ENCODE data around the gene CYP8B1. TPM values are rescaled to one million over a fixed set of nuclear protein-coding genes. Genes with fewer than 3 reads are reported as not detected.

The CYP8B1 gene, protein sequence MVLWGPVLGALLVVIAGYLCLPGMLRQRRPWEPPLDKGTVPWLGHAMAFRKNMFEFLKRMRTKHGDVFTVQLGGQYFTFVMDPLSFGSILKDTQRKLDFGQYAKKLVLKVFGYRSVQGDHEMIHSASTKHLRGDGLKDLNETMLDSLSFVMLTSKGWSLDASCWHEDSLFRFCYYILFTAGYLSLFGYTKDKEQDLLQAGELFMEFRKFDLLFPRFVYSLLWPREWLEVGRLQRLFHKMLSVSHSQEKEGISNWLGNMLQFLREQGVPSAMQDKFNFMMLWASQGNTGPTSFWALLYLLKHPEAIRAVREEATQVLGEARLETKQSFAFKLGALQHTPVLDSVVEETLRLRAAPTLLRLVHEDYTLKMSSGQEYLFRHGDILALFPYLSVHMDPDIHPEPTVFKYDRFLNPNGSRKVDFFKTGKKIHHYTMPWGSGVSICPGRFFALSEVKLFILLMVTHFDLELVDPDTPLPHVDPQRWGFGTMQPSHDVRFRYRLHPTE
- not detected for total RNA-seq

DNA sequence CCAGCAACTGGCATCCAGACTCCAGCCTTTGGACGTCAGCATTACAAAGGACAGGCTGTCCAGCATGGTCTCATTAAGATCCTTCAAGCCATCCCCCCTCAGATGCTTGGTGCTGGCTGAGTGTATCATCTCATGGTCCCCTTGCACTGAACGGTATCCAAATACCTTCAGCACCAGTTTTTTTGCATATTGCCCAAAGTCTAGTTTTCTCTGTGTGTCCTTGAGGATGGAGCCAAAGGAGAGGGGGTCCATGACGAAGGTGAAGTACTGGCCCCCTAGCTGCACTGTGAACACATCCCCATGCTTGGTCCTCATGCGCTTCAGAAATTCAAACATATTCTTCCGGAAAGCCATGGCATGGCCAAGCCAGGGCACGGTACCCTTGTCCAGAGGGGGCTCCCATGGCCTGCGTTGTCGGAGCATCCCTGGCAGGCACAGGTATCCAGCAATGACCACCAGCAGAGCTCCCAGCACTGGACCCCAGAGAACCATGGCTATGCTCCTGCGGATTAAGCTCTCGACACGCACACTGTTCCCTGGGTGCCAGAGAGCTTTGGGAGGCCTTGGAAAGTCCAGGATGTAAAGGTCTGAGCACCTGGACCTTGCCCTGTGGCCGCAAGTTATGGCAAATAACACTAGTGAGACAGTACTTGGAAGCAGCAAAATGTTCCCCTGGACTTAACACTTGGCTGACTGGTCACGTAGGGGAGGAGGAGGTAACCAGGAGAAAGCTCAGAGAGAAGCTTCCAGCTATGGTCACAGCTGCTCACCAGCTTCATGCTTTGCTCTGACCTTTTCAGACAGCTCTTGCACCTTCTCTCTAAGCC is at the start of gene CYP8B1:
TSS of gene CYP8B1 (minus strand) at position 555 of the 827 bp plus-strand sequence. CDS start at position 492, 63 bp downstream.
- Mint-ChIP-seq H3K9me3 (no peaks in the 10 kb centered on the region), H3K4me1 (peaks cover 3% of the 10 kb centered on the region), H3K36me3 (no peaks in the 10 kb centered on the region), H3K27ac (no peak within 1 kb of the TSS), H3K27me3 (no peaks in the 10 kb centered on the region), H3K4me3 (no peak within 1 kb of the TSS)
- DNase-seq: no peak

GRCh38 chr3:42923606-42924005 is 47.9 kb upstream of the CYP8B1 start:
- Mint-ChIP-seq H3K36me3 (peaks cover 4% of the 10 kb centered on the region), H3K27ac (no peak overlapping the region), H3K27me3 (no peaks in the 10 kb centered on the region), H3K9me3 (peaks cover 8% of the 10 kb centered on the region), H3K4me1 (peaks cover 10% of the 10 kb centered on the region), H3K4me3 (no peak overlapping the region)
- DNase-seq: no peak

GRCh38 chr3:42914771-42915515 is 39.3 kb upstream of the CYP8B1 start:
- Mint-ChIP-seq H3K27me3 (no peaks in the 10 kb centered on the region), H3K9me3 (peaks cover 55% of the 10 kb centered on the region), H3K4me3 (no peak overlapping the region), H3K27ac (no peak overlapping the region), H3K36me3 (peaks cover 55% of the 10 kb centered on the region), H3K4me1 (no peaks in the 10 kb centered on the region)
- DNase-seq: no peak

DNA sequence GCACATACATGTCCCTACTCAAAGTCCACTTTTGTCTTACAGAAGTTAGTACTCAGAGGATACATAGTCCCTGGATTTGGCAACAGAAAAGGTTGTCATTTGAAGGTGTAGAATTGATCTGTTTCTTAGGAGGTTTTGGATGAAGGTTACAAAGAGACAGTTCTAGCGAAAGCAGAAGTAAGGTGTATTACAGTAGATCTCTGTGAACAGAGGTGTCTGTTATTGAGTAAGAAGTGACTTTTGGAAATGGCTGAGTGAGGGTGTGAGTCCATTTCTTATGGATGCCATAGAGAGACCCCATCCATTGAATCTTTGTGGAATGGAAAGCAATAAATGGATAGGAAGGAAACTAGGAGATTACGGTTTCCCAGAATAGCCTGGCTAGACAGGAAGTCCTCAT is 35.9 kb upstream of the CYP8B1 start:
- DNase-seq: no peak
- H3K36me3 Mint-ChIP-seq: peaks cover 65% of the 10 kb centered on the region
- no peak overlapping the region for H3K4me3 Mint-ChIP-seq
- H3K9me3 Mint-ChIP-seq: peaks cover 48% of the 10 kb centered on the region
- peaks cover 11% of the 10 kb centered on the region for H3K4me1 Mint-ChIP-seq
- H3K27me3 Mint-ChIP-seq: peaks cover 4% of the 10 kb centered on the region
- no peak overlapping the region for H3K27ac Mint-ChIP-seq

- H3K36me3 Mint-ChIP-seq: peaks cover 53% of the 10 kb centered on the region
- H3K4me3 Mint-ChIP-seq: no peak overlapping the region
- DNase-seq: no peak
- H3K27ac Mint-ChIP-seq: peak overlapping the region; percentile 4
- peaks cover 17% of the 10 kb centered on the region for H3K4me1 Mint-ChIP-seq
- peaks cover 27% of the 10 kb centered on the region for H3K9me3 Mint-ChIP-seq
- peaks cover 18% of the 10 kb centered on the region for H3K27me3 Mint-ChIP-seq
Observed at GRCh38 chr3:42908675-42909074, 33.0 kb upstream of the CYP8B1 start.

DNA sequence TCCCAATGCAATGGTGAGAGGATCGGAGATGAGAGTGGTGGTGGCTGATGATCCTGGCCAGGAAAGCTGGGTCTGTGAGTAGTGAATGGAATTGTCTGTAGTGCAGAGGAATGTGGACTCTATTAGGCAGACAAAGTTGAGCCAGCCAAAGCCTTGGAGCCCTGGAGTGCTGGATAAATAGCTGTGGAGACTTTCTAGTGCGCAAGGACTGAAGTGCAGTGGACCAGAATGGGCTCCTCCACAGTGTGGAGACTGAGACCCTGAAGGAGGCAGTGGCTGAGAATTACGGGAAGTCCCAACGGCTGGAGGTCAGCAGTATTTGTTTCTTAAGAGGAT is 31.1 kb upstream of the CYP8B1 start:
- H3K27ac Mint-ChIP-seq: no peak overlapping the region
- H3K4me3 Mint-ChIP-seq: peak overlapping the region; percentile 63
- H3K9me3 Mint-ChIP-seq: peaks cover 19% of the 10 kb centered on the region
- peaks cover 17% of the 10 kb centered on the region for H3K4me1 Mint-ChIP-seq
- no peak for DNase-seq
- H3K27me3 Mint-ChIP-seq: peaks cover 18% of the 10 kb centered on the region
- peaks cover 41% of the 10 kb centered on the region for H3K36me3 Mint-ChIP-seq

GRCh38 chr3:42906070-42906847 is 30.6 kb upstream of the CYP8B1 start, which contains the start of gene ZNF662:
Gene ZNF662, plus strand, starts transcription at chr3:42906142. Its CDS starts 1,973 bp downstream, at chr3:42908115.
- peak within 1 kb of the TSS; percentile 63 for H3K4me3 Mint-ChIP-seq
- H3K9me3 Mint-ChIP-seq: peaks cover 13% of the 10 kb centered on the region
- H3K36me3 Mint-ChIP-seq: peaks cover 36% of the 10 kb centered on the region
- peaks cover 17% of the 10 kb centered on the region for H3K4me1 Mint-ChIP-seq
- peak within 1 kb of the TSS; percentile 55 for H3K27ac Mint-ChIP-seq
- peak; percentile 45 for DNase-seq
- peaks cover 18% of the 10 kb centered on the region for H3K27me3 Mint-ChIP-seq

- DNase-seq: no peak
- H3K4me3 Mint-ChIP-seq: peak overlapping the region; percentile 63
- peaks cover 18% of the 10 kb centered on the region for H3K27me3 Mint-ChIP-seq
- H3K36me3 Mint-ChIP-seq: peaks cover 30% of the 10 kb centered on the region
- H3K4me1 Mint-ChIP-seq: peaks cover 17% of the 10 kb centered on the region
- H3K9me3 Mint-ChIP-seq: peaks cover 13% of the 10 kb centered on the region
- H3K27ac Mint-ChIP-seq: peak overlapping the region; percentile 55
Observed at GRCh38 chr3:42905740-42906069, 30.0 kb upstream of the CYP8B1 start.

DNA sequence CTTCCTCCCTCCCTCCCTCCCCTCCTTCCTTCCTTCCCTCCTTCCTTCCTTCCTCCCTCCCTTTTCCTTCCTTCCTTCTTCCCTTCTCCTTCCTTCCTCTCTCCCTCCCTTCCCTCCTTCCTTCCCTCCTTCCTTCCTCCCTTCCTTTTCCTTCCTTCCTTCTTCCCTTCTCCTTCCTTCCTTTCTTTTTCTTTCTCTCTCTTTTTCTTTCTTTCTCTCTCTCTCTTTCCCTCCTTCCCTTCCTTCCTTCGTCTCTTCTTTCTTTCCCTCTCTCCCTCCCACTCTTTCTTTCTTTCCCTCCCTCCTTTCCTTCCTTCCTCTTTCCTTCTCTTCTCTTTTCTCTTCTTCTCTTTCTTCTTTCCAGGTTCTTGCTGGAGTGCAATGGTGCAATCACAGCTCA is 28.4 kb upstream of the CYP8B1 start:
- Mint-ChIP-seq H3K27ac (no peak overlapping the region), H3K27me3 (peaks cover 18% of the 10 kb centered on the region), H3K4me1 (peaks cover 17% of the 10 kb centered on the region), H3K36me3 (peaks cover 19% of the 10 kb centered on the region), H3K4me3 (no peak overlapping the region), H3K9me3 (peaks cover 7% of the 10 kb centered on the region)
- no peak for DNase-seq

- Mint-ChIP-seq H3K4me1 (peaks cover 13% of the 10 kb centered on the region), H3K27ac (no peak overlapping the region), H3K9me3 (peaks cover 4% of the 10 kb centered on the region), H3K4me3 (no peak overlapping the region), H3K27me3 (peaks cover 18% of the 10 kb centered on the region), H3K36me3 (peaks cover 10% of the 10 kb centered on the region)
- DNase-seq: no peak
Observed at GRCh38 chr3:42902257-42902656, 26.6 kb upstream of the CYP8B1 start.

- H3K4me3 Mint-ChIP-seq: no peak overlapping the region
- no peak overlapping the region for H3K27ac Mint-ChIP-seq
- DNase-seq: no peak
- H3K4me1 Mint-ChIP-seq: peaks cover 4% of the 10 kb centered on the region
- H3K9me3 Mint-ChIP-seq: peaks cover 4% of the 10 kb centered on the region
- peaks cover 14% of the 10 kb centered on the region for H3K27me3 Mint-ChIP-seq
- peaks cover 8% of the 10 kb centered on the region for H3K36me3 Mint-ChIP-seq
Observed at GRCh38 chr3:42901073-42901415, 25.4 kb upstream of the CYP8B1 start.

DNA sequence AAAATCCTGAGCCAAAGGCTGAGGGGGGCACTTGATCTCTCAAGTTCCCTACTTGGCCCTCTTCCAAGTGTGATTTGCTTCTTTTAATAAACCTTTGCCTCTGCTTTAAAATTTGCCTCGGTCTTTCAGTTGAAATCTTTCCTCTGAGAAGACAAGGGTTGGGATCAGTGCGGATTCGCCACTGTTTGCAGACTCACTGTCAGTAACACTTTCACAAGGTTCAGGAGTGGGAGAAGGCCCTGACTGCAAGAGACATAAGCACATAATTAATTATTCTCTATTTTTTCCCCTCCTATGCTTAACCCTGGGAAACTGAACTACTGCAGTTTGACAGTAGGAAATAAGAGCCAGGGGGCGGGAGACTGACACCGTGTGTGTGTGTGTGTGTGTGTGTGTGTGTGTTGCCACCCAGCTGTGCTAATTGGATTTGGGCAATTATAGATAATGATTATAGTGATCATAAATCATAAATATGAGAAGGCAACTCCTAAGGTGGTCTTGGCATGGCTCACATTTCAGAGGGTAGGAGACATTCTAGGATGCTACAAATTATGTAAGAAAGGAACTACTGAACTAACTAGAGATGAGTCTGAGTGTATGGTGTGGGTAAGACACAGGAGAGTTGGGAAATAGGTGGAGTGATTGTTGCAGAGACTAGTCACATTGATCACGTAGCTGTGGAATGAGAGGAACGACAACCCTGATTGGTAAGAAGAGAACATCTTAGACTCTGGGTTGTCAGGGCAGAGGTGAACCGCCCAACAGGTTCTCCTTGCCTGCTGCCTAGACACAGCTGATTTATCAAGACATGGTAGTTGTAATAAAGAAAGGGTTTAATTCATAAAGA is 24.8 kb upstream of the CYP8B1 start:
- peaks cover 10% of the 10 kb centered on the region for H3K27me3 Mint-ChIP-seq
- no peak overlapping the region for H3K4me3 Mint-ChIP-seq
- H3K36me3 Mint-ChIP-seq: peaks cover 5% of the 10 kb centered on the region
- peaks cover 4% of the 10 kb centered on the region for H3K9me3 Mint-ChIP-seq
- H3K27ac Mint-ChIP-seq: no peak overlapping the region
- DNase-seq: no peak
- peaks cover 1% of the 10 kb centered on the region for H3K4me1 Mint-ChIP-seq

DNA sequence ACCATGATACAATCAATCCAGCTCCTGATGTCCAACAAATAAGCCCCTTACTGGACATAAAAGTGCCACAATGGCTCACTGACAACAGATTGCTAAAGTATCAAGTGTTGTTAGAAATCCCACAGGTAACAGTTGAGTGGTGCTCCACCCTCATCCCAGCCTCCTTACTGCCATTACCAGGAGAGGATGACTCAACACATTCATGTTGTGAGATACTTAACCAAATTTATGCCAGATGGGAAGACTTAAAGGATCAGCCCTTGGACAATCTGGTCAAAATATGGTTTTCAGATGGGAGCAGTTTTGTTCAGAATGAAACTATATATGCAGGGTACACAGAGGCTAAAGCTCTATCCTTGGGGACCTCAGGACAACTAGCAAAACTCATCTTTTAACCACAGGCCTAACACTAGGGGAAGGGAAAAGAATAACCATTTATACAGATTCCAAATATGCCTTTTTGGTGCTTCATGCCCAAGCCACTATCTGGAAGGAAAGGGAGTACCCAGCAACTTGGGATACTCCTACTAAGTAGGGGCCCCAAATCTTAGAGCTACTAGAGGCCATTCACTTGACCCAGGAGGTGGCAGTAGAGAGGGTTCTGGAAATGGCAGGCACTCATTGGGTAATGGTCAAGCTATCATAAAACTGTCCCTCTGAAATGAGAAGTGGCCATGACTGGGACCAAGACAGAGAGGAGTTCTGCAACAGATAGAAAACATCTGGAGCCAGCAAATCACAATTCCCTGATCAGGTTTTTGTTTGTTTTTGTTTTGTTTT is 23.4 kb upstream of the CYP8B1 start:
- no peak overlapping the region for H3K4me3 Mint-ChIP-seq
- no peak overlapping the region for H3K27ac Mint-ChIP-seq
- peaks cover 5% of the 10 kb centered on the region for H3K27me3 Mint-ChIP-seq
- DNase-seq: no peak
- peaks cover 1% of the 10 kb centered on the region for H3K36me3 Mint-ChIP-seq
- H3K9me3 Mint-ChIP-seq: peaks cover under 1% of the 10 kb centered on the region
- H3K4me1 Mint-ChIP-seq: peaks cover 3% of the 10 kb centered on the region
